Liver (tissue), 9 donors: ENCODE results near the gene GSE1. TPM values are rescaled to one million over a fixed set of nuclear protein-coding genes. Genes with fewer than 3 reads are reported as not detected.

Experiments used
- DNase-seq: peaks from one replicate; pipeline ENCODE4 v3.0.0-alpha.2; 2017; ENCODE audit warnings: low spot score
- H3K27ac ChIP-seq, 2 donors: one replicate each; pipeline ENCODE4 v1.7.0; 2013; ENCODE audit warnings: inconsistent platforms in 2 of 2, low read length in 2 of 2, control low read depth in 1 of 2, low read depth in 1 of 2, mild to moderate bottlenecking in 1 of 2
- H3K27me3 ChIP-seq, 4 donors: one replicate each; pipeline versions ENCODE4 v1.6.1 to v1.7.0; 2013; ENCODE audit warnings: low read length in 3 of 4, inconsistent platforms in 1 of 4, mild to moderate bottlenecking in 1 of 4, moderate library complexity in 1 of 4; ENCODE audit not compliant: control insufficient read depth in 4 of 4, insufficient read depth in 4 of 4
- H3K36me3 ChIP-seq, 4 donors: one replicate each; pipeline versions ENCODE4 v1.6.1 to v1.7.0; 2013; ENCODE audit warnings: low read length in 3 of 4, mild to moderate bottlenecking in 3 of 4, low read depth in 1 of 4, moderate library complexity in 1 of 4; ENCODE audit not compliant: control insufficient read depth in 4 of 4, insufficient read depth in 3 of 4
- H3K4me1 ChIP-seq, 4 donors: one replicate each; pipeline versions ENCODE4 v1.6.1 to v1.7.0; 2013; ENCODE audit warnings: low read length in 3 of 4, mild to moderate bottlenecking in 3 of 4, moderate library complexity in 1 of 4; ENCODE audit not compliant: control insufficient read depth in 4 of 4, insufficient read depth in 4 of 4
- H3K4me3 ChIP-seq, 3 donors: one replicate each; pipeline versions ENCODE4 v1.6.1 to v1.7.0; 2013; ENCODE audit warnings: low read length in 3 of 3, control low read depth in 1 of 3, low read depth in 1 of 3, mild to moderate bottlenecking in 1 of 3
- H3K9ac ChIP-seq, 2 donors: one replicate each; pipeline ENCODE4 v1.7.0; 2013; ENCODE audit warnings: low read length in 2 of 2, mild to moderate bottlenecking in 2 of 2, moderate library complexity in 2 of 2, control low read depth in 1 of 2, low read depth in 1 of 2
- H3K9me3 ChIP-seq, 4 donors: one replicate each; pipeline versions ENCODE4 v1.6.1 to v1.7.0; 2013; ENCODE audit warnings: low read length in 3 of 4; ENCODE audit not compliant: control insufficient read depth in 4 of 4
- ATF3 ChIP-seq: IDR thresholded peaks from 2 replicates; pipeline ENCODE4 v1.6.1; 2016; ENCODE audit warnings: antibody characterized with exemption
- CTCF ChIP-seq: fragments of 150-350 bp; IDR thresholded peaks from 2 replicates; pipeline ENCODE4 v1.5.1; 2017; ENCODE audit warnings: improper control_type of control experiment, low read depth, low read length; ENCODE audit not compliant: missing input control
- EGR1 ChIP-seq, 2 donors: IDR thresholded peaks; 2 replicates each; pipeline ENCODE4 v1.6.1; 2016 to 2018; ENCODE audit warnings: antibody characterized with exemption in 2 of 2, low read depth in 2 of 2
- FOXA1 ChIP-seq: IDR thresholded peaks from 2 replicates; pipeline ENCODE4 v1.6.1; 2016; ENCODE audit warnings: antibody characterized with exemption
- FOXA2 ChIP-seq: IDR thresholded peaks from 2 replicates; pipeline ENCODE4 v1.6.1; 2016; ENCODE audit warnings: antibody characterized with exemption
- GABPA ChIP-seq, 2 donors: IDR thresholded peaks in 1 of 2; conservative IDR thresholded peaks in 1 of 2; 2 replicates each; pipeline ENCODE4 v1.6.1; 2016; ENCODE audit warnings: antibody characterized with exemption in 2 of 2, mild to moderate bottlenecking in 1 of 2, moderate library complexity in 1 of 2
- HNF4A ChIP-seq, 2 donors: conservative IDR thresholded peaks; 2 replicates each; pipeline ENCODE4 v1.6.1; 2016; ENCODE audit warnings: antibody characterized with exemption in 2 of 2, mild to moderate bottlenecking in 2 of 2
- HNF4G ChIP-seq: IDR thresholded peaks from 2 replicates; pipeline ENCODE4 v1.6.1; 2016; ENCODE audit warnings: antibody characterized with exemption
- JUND ChIP-seq, 2 donors: IDR thresholded peaks; 2 replicates each; pipeline ENCODE4 v1.6.1; 2016; ENCODE audit warnings: antibody characterized with exemption in 2 of 2
- MAX ChIP-seq: IDR thresholded peaks from 2 replicates; pipeline ENCODE4 v1.6.1; 2016; ENCODE audit warnings: antibody characterized with exemption
- NR2F2 ChIP-seq: IDR thresholded peaks from 2 replicates; pipeline ENCODE4 v1.6.1; 2016; ENCODE audit warnings: antibody characterized with exemption
- RAD21 ChIP-seq, 2 donors: IDR thresholded peaks; 2 replicates each; pipeline ENCODE4 v1.6.1; 2016; ENCODE audit warnings: antibody characterized with exemption in 2 of 2, mild to moderate bottlenecking in 2 of 2
- REST ChIP-seq: IDR thresholded peaks from 2 replicates; pipeline ENCODE4 v1.6.1; 2016; ENCODE audit warnings: antibody characterized with exemption, mild to moderate bottlenecking
- RXRA ChIP-seq, 2 donors: IDR thresholded peaks; 2 replicates each; pipeline ENCODE4 v1.6.1; 2017 to 2018; ENCODE audit warnings: antibody characterized with exemption in 2 of 2, mild to moderate bottlenecking in 1 of 2
- SP1 ChIP-seq: IDR thresholded peaks from 2 replicates; pipeline ENCODE4 v1.6.1; 2018; ENCODE audit warnings: antibody characterized with exemption, mild to moderate bottlenecking
- TAF1 ChIP-seq: conservative IDR thresholded peaks from 2 replicates; pipeline ENCODE4 v1.6.1; 2016; ENCODE audit warnings: antibody characterized with exemption, mild to moderate bottlenecking
- YY1 ChIP-seq: IDR thresholded peaks from 2 replicates; pipeline ENCODE4 v1.6.1; 2016; ENCODE audit warnings: antibody characterized with exemption, mild to moderate bottlenecking
- ZBTB33 ChIP-seq: IDR thresholded peaks from 2 replicates; pipeline ENCODE4 v1.6.1; 2016; ENCODE audit warnings: antibody characterized with exemption
- WGBS: extraction: QIAGEN DNeasy Blood & Tissue Kit; methylation state at CpG from one replicate; pipeline ENCODE4 v1.1.7; 2013; 5-methylcytosine and 5-hydroxymethylcytosine counted together
- polyA plus RNA-seq, 2 donors: library from polyadenylated mRNA; stranded (reverse) in 1 of 2; unstranded in 1 of 2; fragments of 200-250 nt in 1 of 2; fragments of >200 nt in 1 of 2; fragmentation: Nextera tagmentation in 1 of 2; extraction: Ambion mirVana in 1 of 2; gene quantifications; one replicate each; pipeline versions ENCODE4 v1.2.1 to v1.2.3, GENCODE V29; 2013 to 2015
- total RNA-seq, 2 donors: library from RNA; depleted of rRNA; stranded (reverse); fragments of >200 nt; gene quantifications; one replicate each; pipeline ENCODE4 v1.2.3, GENCODE V29; 2014
- donor health status: healthy.
- donor health status: healthy.
- donor health status: healthy.
- donor health status: healthy.
- donor health status: healthy.

The GSE1 gene
- total and polyA plus RNA-seq, 4 donors, result 9.9 to 37.7 (median 25.2) TPM

GRCh38 chr16:85633438-85633743, 20.3 kb downstream of the GSE1 start:
- Histone ChIP-seq H3K27me3 (no peaks in the 10 kb centered on the region), H3K9ac (no peak overlapping the region), H3K36me3 (peaks cover 0 to 4% (median 0%) of the 10 kb centered on the region in 4 donors), H3K27ac (no peak overlapping the region), H3K4me1 (peaks cover 12 to 66% (median 44%) of the 10 kb centered on the region in 4 donors), H3K4me3 (no peak overlapping the region), H3K9me3 (peaks cover 0 to 2% (median 0%) of the 10 kb centered on the region in 4 donors)
- TF ChIP-seq MAX (no peak), RXRA (IDR thresholded peaks at IDR 0.05) (no peak), TAF1 (no peak), FOXA2 (no peak), HNF4A (conservative IDR thresholded peaks at IDR 0.05) (no peak), ZBTB33 (no peak), SP1 (no peak), RAD21 (IDR thresholded peaks at IDR 0.05) (no peak), REST (no peak), YY1 (no peak), GABPA (IDR thresholded peaks at IDR 0.05 in 1 of 2, conservative IDR thresholded peaks at IDR 0.05 in 1 of 2) (no peak), ATF3 (no peak), HNF4G (no peak), EGR1 (IDR thresholded peaks at IDR 0.05; ENCODE audit: low read depth in 2 of 2) (no peak), CTCF (no peak), JUND (IDR thresholded peaks at IDR 0.05) (no peak), FOXA1 (no peak), NR2F2 (no peak)
- 96% methylated on average over 15 of the region's 15 CpGs for WGBS
- DNase-seq, result no peak
